Epithelial cell of esophagus (primary cell): ENCODE measurements around the gene IFI27.

Experiments
- DNase-seq: peaks from one replicate; pipeline ENCODE4 v3.0.0; 2010; ENCODE audit warnings: low read depth
- H3K4me3 ChIP-seq: 2 replicates; pipeline ENCODE4 v1.5.1; 2011; ENCODE audit warnings: mild to moderate bottlenecking, low read length, control low read depth
- CTCF ChIP-seq: IDR thresholded peaks from 2 replicates; pipeline ENCODE4 v1.5.1; 2011; ENCODE audit warnings: low read depth, mild to moderate bottlenecking, low read length, control low read depth, inconsistent platforms; ENCODE audit not compliant: insufficient read depth; ENCODE audit errors: missing control alignments

IFI27 gene

GRCh38 chr14:94117856-94118255 lies 7.3 kb downstream of the IFI27 start:
- H3K4me3 ChIP-seq: no peak overlapping the region
- DNase-seq: no peak
- no peak for TF ChIP-seq CTCF

GRCh38 chr14:94119071-94119470 lies 8.5 kb downstream of the IFI27 start:
- no peak for TF ChIP-seq CTCF
- H3K4me3 ChIP-seq: no peak overlapping the region
- no peak for DNase-seq

GRCh38 chr14:94120667-94121340 lies 10.3 kb downstream of the IFI27 start:
- no peak for TF ChIP-seq CTCF
- peak; percentile 53 for DNase-seq

GRCh38 chr14:94121485-94121884 lies 10.9 kb downstream of the IFI27 start:
- TF ChIP-seq CTCF: no peak
- no peak overlapping the region for H3K4me3 ChIP-seq
- DNase-seq: no peak

More at GRCh38 chr14:94120667-94121340, 10.3 kb downstream of the IFI27 start:
- no peak overlapping the region for H3K4me3 ChIP-seq

- no peak overlapping the region for H3K4me3 ChIP-seq
- no peak for DNase-seq
- TF ChIP-seq CTCF: no peak
Measured at GRCh38 chr14:94122438-94122837, 11.9 kb downstream of the IFI27 start.

- no peak for DNase-seq
- TF ChIP-seq CTCF: no peak
- H3K4me3 ChIP-seq: no peak overlapping the region
Measured at GRCh38 chr14:94123296-94123695, 12.8 kb downstream of the IFI27 start.

GRCh38 chr14:94123868-94124267 lies 13.3 kb downstream of the IFI27 start:
- no peak overlapping the region for H3K4me3 ChIP-seq
- TF ChIP-seq CTCF: no peak
- no peak for DNase-seq
